ENCODE measurements around the gene MRO.

The MRO gene

DNA sequence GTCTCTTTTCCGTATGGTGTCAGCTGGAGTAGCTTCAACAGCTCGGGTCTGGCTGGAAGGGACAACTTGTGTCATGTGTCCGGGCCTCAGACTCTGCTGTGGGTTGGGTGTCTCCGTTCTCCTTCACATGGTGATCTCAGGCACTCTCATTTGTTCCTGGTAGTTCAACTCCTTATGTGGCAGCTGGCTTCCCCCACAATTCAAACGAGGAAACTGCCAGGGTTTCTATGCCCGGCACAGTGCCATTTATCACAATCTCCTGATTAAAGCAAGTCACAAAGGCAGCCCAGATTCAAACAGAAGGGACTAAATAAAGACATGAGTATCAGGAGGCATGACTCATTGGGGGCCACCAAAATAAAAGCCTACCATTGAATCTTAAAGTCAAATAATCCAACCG, 22.7 kb downstream of the MRO start:
- Histone ChIP-seq H3K4ac (ENCODE audit: low read length) (no peak overlapping the region), H2BK5ac (ENCODE audit: low read length) (no peak overlapping the region), H2AFZ (ENCODE audit: low read length) (no peak overlapping the region), H3K4me3 (ENCODE audit: low read length in 2 of 2) (no peak overlapping the region), H3K18ac (ENCODE audit: low read length) (no peak overlapping the region), H2BK12ac (ENCODE audit: low read length) (no peak overlapping the region), H3K14ac (ENCODE audit: low read length) (no peak overlapping the region), H4K91ac (ENCODE audit: low read depth, low read length, poor library complexity) (no peak overlapping the region), H2BK120ac (ENCODE audit: low read depth, low read length) (no peak overlapping the region), H3K4me2 (ENCODE audit: insufficient read depth, low read length, poor library complexity, severe bottlenecking) (no peak overlapping the region), H3K9ac (ENCODE audit: low read depth, low read length, poor library complexity) (no peak overlapping the region), H4K8ac (ENCODE audit: low read depth, low read length) (no peak overlapping the region), H3K27me3 (ENCODE audit: control insufficient read depth in 3 of 3, insufficient read depth in 3 of 3, low read depth in 1 of 3, low read length in 3 of 3) (peaks cover 0 to 24% (median 0%) of the 10 kb centered on the region in 3 experiments), H3K36me3 (replicated peaks in 1 of 2; ENCODE audit: control insufficient read depth in 2 of 2, insufficient read depth in 2 of 2, low read length in 2 of 2) (no peaks in the 10 kb centered on the region), H3K27ac (replicated peaks; ENCODE audit: low read length) (no peak overlapping the region), H3K23ac (ENCODE audit: low read depth, low read length, poor library complexity) (no peak overlapping the region), H2BK15ac (ENCODE audit: low read length) (no peak overlapping the region), H3K79me1 (ENCODE audit: low read depth, low read length) (no peaks in the 10 kb centered on the region), H3K9me3 (replicated peaks in 1 of 2; ENCODE audit: control insufficient read depth in 2 of 2, insufficient read depth in 1 of 2, low read depth in 1 of 2, low read length in 2 of 2) (no peaks in the 10 kb centered on the region), H3K4me1 (ENCODE audit: control insufficient read depth in 2 of 2, insufficient read depth in 1 of 2, low read depth in 1 of 2, low read length in 2 of 2) (no peaks in the 10 kb centered on the region), H2AK5ac (ENCODE audit: low read depth, low read length) (no peak overlapping the region)
- DNase-seq (ENCODE audit: low spot score) = no peak
- WGBS, 2 donors (ENCODE audit: extremely low coverage in 2 of 2, insufficient read length in 2 of 2, insufficient replicate concordance in 1 of 2) = no CpG with 5 or more reads among the region's 7 CpGs

DNA sequence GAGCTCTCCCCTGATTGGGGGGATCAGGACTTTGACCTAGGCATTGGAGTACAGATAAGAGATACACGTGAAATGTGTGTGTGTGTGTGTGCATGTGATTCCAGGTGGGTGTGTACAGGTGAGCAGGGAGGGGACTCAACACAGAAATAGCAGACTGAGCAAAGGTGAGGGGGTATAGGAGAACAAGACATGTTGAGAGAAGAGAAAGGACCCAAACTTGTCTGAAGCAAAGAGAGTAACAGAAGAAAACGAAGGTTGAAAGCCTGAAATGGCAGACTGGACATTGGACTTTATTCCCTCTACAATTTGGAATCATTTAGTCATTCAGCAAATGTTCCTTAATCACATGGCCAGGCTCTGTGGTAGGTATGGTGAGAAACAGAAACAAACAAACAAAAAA, 23.3 kb downstream of the MRO start:
- Histone ChIP-seq H2BK5ac (ENCODE audit: low read length) (no peak overlapping the region), H3K14ac (ENCODE audit: low read length) (no peak overlapping the region), H3K4me1 (ENCODE audit: control insufficient read depth in 2 of 2, insufficient read depth in 1 of 2, low read depth in 1 of 2, low read length in 2 of 2) (no peaks in the 10 kb centered on the region), H3K79me1 (ENCODE audit: low read depth, low read length) (no peaks in the 10 kb centered on the region), H3K4me3 (ENCODE audit: low read length in 2 of 2) (no peak overlapping the region), H2BK15ac (ENCODE audit: low read length) (no peak overlapping the region), H3K4ac (ENCODE audit: low read length) (no peak overlapping the region), H2AK5ac (ENCODE audit: low read depth, low read length) (no peak overlapping the region), H2BK12ac (ENCODE audit: low read length) (no peak overlapping the region), H3K4me2 (ENCODE audit: insufficient read depth, low read length, poor library complexity, severe bottlenecking) (no peak overlapping the region), H3K36me3 (replicated peaks in 1 of 2; ENCODE audit: control insufficient read depth in 2 of 2, insufficient read depth in 2 of 2, low read length in 2 of 2) (no peaks in the 10 kb centered on the region), H2BK120ac (ENCODE audit: low read depth, low read length) (no peak overlapping the region), H3K9ac (ENCODE audit: low read depth, low read length, poor library complexity) (no peak overlapping the region), H3K18ac (ENCODE audit: low read length) (no peak overlapping the region), H4K8ac (ENCODE audit: low read depth, low read length) (no peak overlapping the region), H2AFZ (ENCODE audit: low read length) (no peak overlapping the region), H3K23ac (ENCODE audit: low read depth, low read length, poor library complexity) (no peak overlapping the region), H3K27ac (replicated peaks; ENCODE audit: low read length) (no peak overlapping the region), H4K91ac (ENCODE audit: low read depth, low read length, poor library complexity) (no peak overlapping the region), H3K9me3 (replicated peaks in 1 of 2; ENCODE audit: control insufficient read depth in 2 of 2, insufficient read depth in 1 of 2, low read depth in 1 of 2, low read length in 2 of 2) (no peaks in the 10 kb centered on the region), H3K27me3 (ENCODE audit: control insufficient read depth in 3 of 3, insufficient read depth in 3 of 3, low read depth in 1 of 3, low read length in 3 of 3) (peaks cover 0 to 20% (median 0%) of the 10 kb centered on the region in 3 experiments)
- no peak for DNase-seq (ENCODE audit: low spot score)
- no CpG with 5 or more reads among the region's 2 CpGs for WGBS, 2 donors (ENCODE audit: extremely low coverage in 2 of 2, insufficient read length in 2 of 2, insufficient replicate concordance in 1 of 2)

GRCh38 chr18:50793641-50794565, 25.9 kb downstream of the MRO start:
- Histone ChIP-seq H3K4me2 (ENCODE audit: insufficient read depth, low read length, poor library complexity, severe bottlenecking) (no peak overlapping the region), H3K27ac (replicated peaks; ENCODE audit: low read length) (no peak overlapping the region), H3K23ac (ENCODE audit: low read depth, low read length, poor library complexity) (no peak overlapping the region), H2BK120ac (ENCODE audit: low read depth, low read length) (no peak overlapping the region), H2AFZ (ENCODE audit: low read length) (no peak overlapping the region), H2BK12ac (ENCODE audit: low read length) (no peak overlapping the region), H3K27me3 (ENCODE audit: control insufficient read depth in 3 of 3, insufficient read depth in 3 of 3, low read depth in 1 of 3, low read length in 3 of 3) (peaks cover 0 to 20% (median 0%) of the 10 kb centered on the region in 3 experiments), H3K18ac (ENCODE audit: low read length) (no peak overlapping the region), H3K79me1 (ENCODE audit: low read depth, low read length) (no peaks in the 10 kb centered on the region), H3K36me3 (replicated peaks in 1 of 2; ENCODE audit: control insufficient read depth in 2 of 2, insufficient read depth in 2 of 2, low read length in 2 of 2) (no peaks in the 10 kb centered on the region), H2AK5ac (ENCODE audit: low read depth, low read length) (no peak overlapping the region), H4K91ac (ENCODE audit: low read depth, low read length, poor library complexity) (no peak overlapping the region), H3K4me3 (ENCODE audit: low read length in 2 of 2) (no peak overlapping the region), H3K9ac (ENCODE audit: low read depth, low read length, poor library complexity) (no peak overlapping the region), H2BK5ac (ENCODE audit: low read length) (no peak overlapping the region), H2BK15ac (ENCODE audit: low read length) (no peak overlapping the region), H3K4me1 (ENCODE audit: control insufficient read depth in 2 of 2, insufficient read depth in 1 of 2, low read depth in 1 of 2, low read length in 2 of 2) (peaks cover 0 to 1% of the 10 kb centered on the region in 2 donors), H3K9me3 (replicated peaks in 1 of 2; ENCODE audit: control insufficient read depth in 2 of 2, insufficient read depth in 1 of 2, low read depth in 1 of 2, low read length in 2 of 2) (no peaks in the 10 kb centered on the region), H4K8ac (ENCODE audit: low read depth, low read length) (no peak overlapping the region), H3K4ac (ENCODE audit: low read length) (no peak overlapping the region), H3K14ac (ENCODE audit: low read length) (no peak overlapping the region)
- DNase-seq (ENCODE audit: low spot score) = no peak
- WGBS, 2 donors (ENCODE audit: extremely low coverage in 2 of 2, insufficient read length in 2 of 2, insufficient replicate concordance in 1 of 2) = no CpG with 5 or more reads among the region's 10 CpGs

DNA sequence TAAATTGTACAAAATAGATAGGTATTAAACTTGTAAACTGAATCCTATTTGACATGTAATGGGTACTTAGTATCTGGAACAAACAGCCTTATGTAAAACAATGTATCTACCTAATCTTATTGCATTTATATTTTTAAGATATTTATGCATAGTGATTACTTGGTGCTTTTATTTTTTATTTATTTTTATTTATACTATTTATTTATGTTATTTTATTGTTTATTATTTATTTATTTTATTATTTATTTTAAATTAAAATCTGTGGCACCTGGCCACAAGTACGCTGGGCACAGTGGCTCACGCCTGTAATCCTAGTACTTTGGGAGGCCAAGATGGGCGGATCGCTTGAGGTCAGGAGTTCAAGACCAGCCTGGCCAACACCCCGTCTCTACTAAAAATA, 26.9 kb downstream of the MRO start:
- H3K27ac ChIP-seq (replicated peaks; ENCODE audit: low read length) = no peak overlapping the region
- no peak overlapping the region for H2BK15ac ChIP-seq (ENCODE audit: low read length)
- H3K79me1 ChIP-seq (ENCODE audit: low read depth, low read length) = no peaks in the 10 kb centered on the region
- H2BK120ac ChIP-seq (ENCODE audit: low read depth, low read length) = no peak overlapping the region
- no peak overlapping the region for H3K4me3 ChIP-seq (ENCODE audit: low read length in 2 of 2)
- no peak overlapping the region for H4K91ac ChIP-seq (ENCODE audit: low read depth, low read length, poor library complexity)
- no peak overlapping the region for H3K18ac ChIP-seq (ENCODE audit: low read length)
- H3K9ac ChIP-seq (ENCODE audit: low read depth, low read length, poor library complexity) = no peak overlapping the region
- WGBS, 2 donors (ENCODE audit: extremely low coverage in 2 of 2, insufficient read length in 2 of 2, insufficient replicate concordance in 1 of 2) = no CpG with 5 or more reads among the region's 5 CpGs
- peaks cover 0 to 18% (median 0%) of the 10 kb centered on the region in 3 experiments for H3K27me3 ChIP-seq (ENCODE audit: control insufficient read depth in 3 of 3, insufficient read depth in 3 of 3, low read depth in 1 of 3, low read length in 3 of 3)
- no peak overlapping the region for H3K4ac ChIP-seq (ENCODE audit: low read length)
- no peak overlapping the region for H2BK12ac ChIP-seq (ENCODE audit: low read length)
- H3K4me1 ChIP-seq (ENCODE audit: control insufficient read depth in 2 of 2, insufficient read depth in 1 of 2, low read depth in 1 of 2, low read length in 2 of 2) = peaks cover 0 to 4% of the 10 kb centered on the region in 2 donors
- H2BK5ac ChIP-seq (ENCODE audit: low read length) = no peak overlapping the region
- no peaks in the 10 kb centered on the region for H3K36me3 ChIP-seq (replicated peaks in 1 of 2; ENCODE audit: control insufficient read depth in 2 of 2, insufficient read depth in 2 of 2, low read length in 2 of 2)
- no peak overlapping the region for H3K4me2 ChIP-seq (ENCODE audit: insufficient read depth, low read length, poor library complexity, severe bottlenecking)
- no peaks in the 10 kb centered on the region for H3K9me3 ChIP-seq (replicated peaks in 1 of 2; ENCODE audit: control insufficient read depth in 2 of 2, insufficient read depth in 1 of 2, low read depth in 1 of 2, low read length in 2 of 2)
- H2AFZ ChIP-seq (ENCODE audit: low read length) = no peak overlapping the region
- DNase-seq (ENCODE audit: low spot score) = no peak
- no peak overlapping the region for H3K14ac ChIP-seq (ENCODE audit: low read length)
- H2AK5ac ChIP-seq (ENCODE audit: low read depth, low read length) = no peak overlapping the region
- H3K23ac ChIP-seq (ENCODE audit: low read depth, low read length, poor library complexity) = no peak overlapping the region
- no peak overlapping the region for H4K8ac ChIP-seq (ENCODE audit: low read depth, low read length)
